AG09319 (cell line): ENCODE data around the gene AFAP1L2.

Experiments
- DNase-seq: peaks from one replicate; pipeline ENCODE4 v3.0.0-alpha.2; 2010; ENCODE audit warnings: low read depth; ENCODE audit errors: extremely low read depth
- TF ChIP-seq, protein P1 (sequence below): IDR thresholded peaks from 2 replicates; pipeline ENCODE4 v1.5.1; 2011; ENCODE audit warnings: low read depth, mild to moderate bottlenecking, inconsistent platforms, low read length, moderate library complexity

The AFAP1L2 gene

DNA sequence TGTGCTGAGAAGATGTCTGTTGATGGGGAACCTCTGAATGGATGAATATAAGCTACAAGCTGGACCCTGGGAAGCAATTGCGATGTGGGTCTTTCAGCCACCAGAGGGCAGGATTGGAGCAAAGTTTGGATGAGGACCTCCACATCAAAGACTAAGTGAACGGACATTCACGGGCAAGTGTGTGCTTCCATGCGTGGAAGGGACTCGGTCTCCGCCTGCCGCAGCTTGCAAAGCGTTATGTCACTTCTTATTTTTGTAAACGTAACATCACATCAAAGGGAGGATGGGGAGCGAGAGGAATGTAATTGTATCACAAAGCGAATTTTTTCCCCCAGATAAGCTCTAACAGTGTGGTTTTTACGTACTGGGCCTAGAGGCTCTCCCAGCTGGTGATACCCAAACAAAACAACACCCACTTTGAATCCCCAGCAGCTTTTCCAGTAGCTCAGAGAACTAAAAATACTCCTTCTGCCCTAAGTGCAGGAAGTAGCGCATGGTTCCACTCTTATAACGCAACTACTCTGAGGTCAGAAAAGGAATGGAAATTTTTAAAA lies 100.2 kb downstream of the AFAP1L2 start:
- TF ChIP-seq, protein P1, sequence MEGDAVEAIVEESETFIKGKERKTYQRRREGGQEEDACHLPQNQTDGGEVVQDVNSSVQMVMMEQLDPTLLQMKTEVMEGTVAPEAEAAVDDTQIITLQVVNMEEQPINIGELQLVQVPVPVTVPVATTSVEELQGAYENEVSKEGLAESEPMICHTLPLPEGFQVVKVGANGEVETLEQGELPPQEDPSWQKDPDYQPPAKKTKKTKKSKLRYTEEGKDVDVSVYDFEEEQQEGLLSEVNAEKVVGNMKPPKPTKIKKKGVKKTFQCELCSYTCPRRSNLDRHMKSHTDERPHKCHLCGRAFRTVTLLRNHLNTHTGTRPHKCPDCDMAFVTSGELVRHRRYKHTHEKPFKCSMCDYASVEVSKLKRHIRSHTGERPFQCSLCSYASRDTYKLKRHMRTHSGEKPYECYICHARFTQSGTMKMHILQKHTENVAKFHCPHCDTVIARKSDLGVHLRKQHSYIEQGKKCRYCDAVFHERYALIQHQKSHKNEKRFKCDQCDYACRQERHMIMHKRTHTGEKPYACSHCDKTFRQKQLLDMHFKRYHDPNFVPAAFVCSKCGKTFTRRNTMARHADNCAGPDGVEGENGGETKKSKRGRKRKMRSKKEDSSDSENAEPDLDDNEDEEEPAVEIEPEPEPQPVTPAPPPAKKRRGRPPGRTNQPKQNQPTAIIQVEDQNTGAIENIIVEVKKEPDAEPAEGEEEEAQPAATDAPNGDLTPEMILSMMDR, result peak; percentile 83
- DNase-seq, result peak; percentile 56

DNA sequence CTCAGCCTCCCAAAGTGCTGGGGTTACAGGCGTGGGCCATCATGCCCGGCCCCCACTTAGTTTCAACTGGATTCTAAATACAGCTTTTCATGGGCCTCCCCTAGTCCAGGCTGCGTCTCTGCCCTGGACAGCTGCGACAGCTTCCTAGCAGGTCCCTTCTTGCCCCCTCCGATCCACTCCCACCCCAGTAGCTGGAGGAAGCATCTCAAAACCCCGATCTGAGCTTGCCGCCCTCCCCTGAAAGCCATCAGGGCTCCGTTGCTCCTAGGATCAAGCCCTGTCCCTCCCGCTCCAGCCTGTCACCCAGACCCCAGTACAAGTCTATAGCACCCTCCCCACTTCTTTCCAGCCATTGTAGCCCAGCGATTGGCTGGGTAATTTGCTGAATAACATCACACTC lies 100.7 kb downstream of the AFAP1L2 start:
- TF ChIP-seq, protein P1, result no peak
- no peak for DNase-seq

DNA sequence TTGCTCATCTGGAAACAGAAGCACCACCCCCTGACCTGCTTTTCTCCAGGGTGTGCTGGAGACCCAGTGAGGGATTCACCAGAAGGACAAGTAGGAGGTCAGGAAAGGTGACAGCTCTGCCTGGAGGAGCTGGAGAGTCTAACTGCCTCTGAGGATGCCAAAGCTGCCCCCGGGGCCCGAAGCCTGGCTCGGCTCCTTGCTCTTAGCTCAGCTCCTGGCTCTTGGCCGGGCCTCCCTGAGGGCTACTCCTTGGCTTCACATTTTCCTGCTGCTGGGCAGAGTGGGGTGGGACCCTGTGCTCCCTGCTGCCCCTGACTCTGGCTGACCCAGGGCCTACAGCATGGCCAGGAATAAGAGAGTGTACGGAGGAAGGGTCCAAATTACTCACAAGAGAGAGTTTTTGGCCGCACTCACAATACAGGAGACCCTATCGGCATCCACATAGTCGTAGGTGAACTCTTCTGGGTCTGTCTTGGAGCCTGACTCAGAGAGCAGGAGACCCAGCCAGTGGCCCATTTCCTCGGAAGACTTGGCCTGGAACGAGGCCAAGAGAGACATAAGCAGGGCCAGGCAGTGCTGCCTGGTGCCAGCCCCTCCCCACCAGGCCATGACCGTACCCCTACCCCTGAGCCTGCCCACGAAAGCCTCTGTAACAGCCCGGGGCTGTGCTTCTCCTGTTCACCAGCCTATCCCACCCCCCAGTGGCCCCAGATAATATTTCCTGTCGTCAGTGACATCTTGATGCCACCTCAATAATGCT lies 102.2 kb downstream of the AFAP1L2 start:
- no peak for DNase-seq
- TF ChIP-seq, protein P1, result no peak

DNA sequence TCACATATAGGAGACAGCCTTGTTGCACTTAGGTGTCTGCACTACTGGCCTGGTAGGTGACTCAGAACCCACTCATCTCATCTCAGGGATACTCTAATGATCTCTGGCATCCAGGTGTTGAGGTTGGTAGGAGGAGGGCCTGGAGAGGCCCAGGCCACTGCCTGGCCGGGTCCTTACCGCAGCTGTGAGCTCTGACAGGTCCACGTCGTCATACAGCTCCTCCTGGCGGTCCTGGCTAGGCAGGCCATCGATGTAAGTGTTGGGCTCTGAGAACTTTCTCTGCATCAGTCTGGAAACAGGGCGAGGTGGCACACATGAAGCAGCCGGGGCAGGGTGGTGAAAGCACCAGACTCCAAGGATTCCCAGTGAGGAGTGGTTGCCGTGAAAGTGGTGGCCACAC lies 103.1 kb downstream of the AFAP1L2 start:
- DNase-seq, result no peak
- TF ChIP-seq, protein P1, result no peak

DNA sequence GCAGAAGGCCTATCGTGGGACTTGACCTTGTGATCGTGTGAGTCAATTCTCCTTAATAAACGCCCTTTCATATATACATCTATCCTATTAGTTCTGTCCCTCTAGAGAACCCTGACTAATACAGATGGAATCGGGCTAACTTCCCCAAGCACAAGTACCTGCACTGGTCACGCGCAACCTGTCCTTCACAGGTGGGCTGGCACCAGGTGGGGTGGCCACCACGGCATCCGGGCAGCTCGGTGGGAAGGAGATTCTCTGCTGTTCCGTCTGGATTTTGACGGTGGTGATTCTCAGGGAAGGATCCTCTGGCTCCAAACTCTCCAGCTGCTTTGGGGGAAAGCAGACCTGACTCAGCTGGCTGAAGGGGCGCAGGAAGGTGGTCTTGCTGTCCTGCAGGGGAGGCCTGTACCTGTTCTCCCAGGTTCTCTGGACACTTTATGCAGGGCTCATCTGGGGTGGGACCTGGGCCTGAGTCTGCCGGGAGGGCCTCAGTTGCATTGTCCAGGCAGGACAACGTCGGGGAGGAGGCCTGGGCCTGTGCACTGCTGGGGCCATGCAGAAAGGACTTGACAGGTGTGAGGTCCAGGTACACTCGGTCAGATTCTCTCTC lies 104.2 kb downstream of the AFAP1L2 start:
- TF ChIP-seq, protein P1, result no peak
- DNase-seq, result no peak

DNA sequence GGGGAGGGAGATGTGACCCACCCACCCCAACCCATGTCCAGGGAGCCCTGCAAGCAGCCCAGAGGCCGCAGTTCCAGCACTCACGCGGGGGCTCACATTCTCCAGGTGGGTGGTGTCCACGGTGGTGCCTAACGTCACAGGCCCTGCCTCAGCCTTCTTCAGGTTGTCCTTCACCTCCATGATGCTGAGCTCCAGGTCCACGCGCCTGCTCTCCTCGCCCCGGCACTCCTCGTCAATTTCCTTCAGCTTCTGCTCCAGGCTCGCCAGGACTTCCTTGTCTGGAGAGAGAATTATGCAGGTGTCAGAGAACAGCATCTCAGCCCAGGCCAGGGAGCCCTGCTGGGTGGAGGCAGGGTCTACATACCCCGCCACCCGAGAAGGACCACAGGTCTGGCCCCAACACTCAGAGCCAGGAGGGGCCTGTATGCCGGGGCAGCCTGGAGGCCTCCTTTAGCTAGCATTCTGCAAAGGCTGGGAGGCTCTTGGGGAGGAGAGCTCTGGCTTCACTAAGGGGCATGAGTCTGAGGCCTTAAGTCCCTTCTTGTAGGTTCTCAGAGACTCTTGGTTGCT lies 107.1 kb downstream of the AFAP1L2 start:
- no peak for DNase-seq
- TF ChIP-seq, protein P1, result no peak

DNA sequence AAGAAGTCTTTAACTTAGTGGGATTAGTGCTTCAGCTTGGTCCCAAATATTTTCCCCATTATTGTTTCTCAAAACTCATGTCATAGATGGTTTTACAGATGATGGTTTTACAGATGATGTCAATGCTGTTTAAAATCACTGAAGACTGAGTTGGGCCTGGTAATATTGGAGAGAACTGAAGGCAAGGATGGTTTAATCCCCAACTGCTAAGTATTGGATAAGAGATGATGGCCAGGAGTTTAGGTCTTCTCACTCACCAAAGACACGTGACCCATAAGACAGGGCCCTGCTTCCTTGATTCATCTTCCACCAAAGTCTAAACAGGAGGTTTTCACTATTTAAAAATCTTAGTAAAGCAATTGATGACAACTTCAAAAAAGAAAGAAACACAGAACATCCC lies 108.9 kb downstream of the AFAP1L2 start:
- TF ChIP-seq, protein P1, result no peak
- DNase-seq, result no peak
